ENCODE measurements around the gene GCNA. TPM values are rescaled to one million over a fixed set of nuclear protein-coding genes. Genes with fewer than 3 reads are reported as not detected.

GCNA gene
- total RNA-seq, 2 donors from 2014 or later = 2.1 to 2.3 TPM

DNA sequence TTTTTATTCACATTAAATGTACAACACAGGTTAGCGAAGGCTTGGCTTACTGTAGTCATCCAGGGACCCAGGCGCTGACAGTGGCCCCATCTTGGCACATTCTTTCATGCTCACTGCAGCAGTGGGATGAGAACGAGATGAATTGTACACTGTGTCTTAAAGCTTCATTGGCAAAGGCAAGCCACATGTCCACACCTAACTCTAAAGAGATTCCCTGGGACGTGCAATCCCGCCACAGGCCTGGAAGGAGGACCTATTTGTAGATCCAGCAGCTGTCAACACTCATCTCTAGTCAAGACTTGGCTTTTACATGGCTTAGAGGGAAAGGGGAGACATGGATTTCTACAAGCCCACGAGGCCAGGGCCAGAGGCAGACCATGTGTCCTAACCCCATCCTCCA lies 56.1 kb downstream of the GCNA start:
- Mint-ChIP-seq H3K36me3 (ENCODE audit: low read depth) (no peaks in the 10 kb centered on the region), H3K9me3 (peaks cover 36% of the 10 kb centered on the region), H3K27me3 (ENCODE audit: insufficient read depth) (no peaks in the 10 kb centered on the region), H3K4me3 (no peak overlapping the region), H3K27ac (no peak overlapping the region), H3K4me1 (peaks cover 5% of the 10 kb centered on the region)
- WGBS, 2 experiments (ENCODE audit: insufficient coverage in 1 of 2, insufficient read length in 1 of 2) = 99% methylated on average over 5 of the region's 6 CpGs; no CpG with 5 or more reads in 1 of the 2 experiments
- no peaks in the 10 kb centered on the region for H3K27me3 ChIP-seq (ENCODE audit: control insufficient read depth, insufficient read depth, low read length, poor library complexity, severe bottlenecking)
- no peak overlapping the region for H3K4me3 ChIP-seq (ENCODE audit: low read length)
- H3K27ac ChIP-seq (ENCODE audit: low read depth, low read length) = no peak overlapping the region
- TF ChIP-seq, protein P1, sequence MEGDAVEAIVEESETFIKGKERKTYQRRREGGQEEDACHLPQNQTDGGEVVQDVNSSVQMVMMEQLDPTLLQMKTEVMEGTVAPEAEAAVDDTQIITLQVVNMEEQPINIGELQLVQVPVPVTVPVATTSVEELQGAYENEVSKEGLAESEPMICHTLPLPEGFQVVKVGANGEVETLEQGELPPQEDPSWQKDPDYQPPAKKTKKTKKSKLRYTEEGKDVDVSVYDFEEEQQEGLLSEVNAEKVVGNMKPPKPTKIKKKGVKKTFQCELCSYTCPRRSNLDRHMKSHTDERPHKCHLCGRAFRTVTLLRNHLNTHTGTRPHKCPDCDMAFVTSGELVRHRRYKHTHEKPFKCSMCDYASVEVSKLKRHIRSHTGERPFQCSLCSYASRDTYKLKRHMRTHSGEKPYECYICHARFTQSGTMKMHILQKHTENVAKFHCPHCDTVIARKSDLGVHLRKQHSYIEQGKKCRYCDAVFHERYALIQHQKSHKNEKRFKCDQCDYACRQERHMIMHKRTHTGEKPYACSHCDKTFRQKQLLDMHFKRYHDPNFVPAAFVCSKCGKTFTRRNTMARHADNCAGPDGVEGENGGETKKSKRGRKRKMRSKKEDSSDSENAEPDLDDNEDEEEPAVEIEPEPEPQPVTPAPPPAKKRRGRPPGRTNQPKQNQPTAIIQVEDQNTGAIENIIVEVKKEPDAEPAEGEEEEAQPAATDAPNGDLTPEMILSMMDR (conservative IDR thresholded peaks at IDR 0.05) = no peak
- no peaks in the 10 kb centered on the region for H3K4me1 ChIP-seq (ENCODE audit: control insufficient read depth, insufficient read depth, low read length)
- DNase-seq = no peak
- no peaks in the 10 kb centered on the region for H3K9me3 ChIP-seq (ENCODE audit: control insufficient read depth, low read length)
- H3K36me3 ChIP-seq (ENCODE audit: control insufficient read depth, insufficient read depth, low read length) = no peaks in the 10 kb centered on the region
- no peak overlapping the region for H3K9ac ChIP-seq (ENCODE audit: extremely low read depth, low read length, poor library complexity, severe bottlenecking)

DNA sequence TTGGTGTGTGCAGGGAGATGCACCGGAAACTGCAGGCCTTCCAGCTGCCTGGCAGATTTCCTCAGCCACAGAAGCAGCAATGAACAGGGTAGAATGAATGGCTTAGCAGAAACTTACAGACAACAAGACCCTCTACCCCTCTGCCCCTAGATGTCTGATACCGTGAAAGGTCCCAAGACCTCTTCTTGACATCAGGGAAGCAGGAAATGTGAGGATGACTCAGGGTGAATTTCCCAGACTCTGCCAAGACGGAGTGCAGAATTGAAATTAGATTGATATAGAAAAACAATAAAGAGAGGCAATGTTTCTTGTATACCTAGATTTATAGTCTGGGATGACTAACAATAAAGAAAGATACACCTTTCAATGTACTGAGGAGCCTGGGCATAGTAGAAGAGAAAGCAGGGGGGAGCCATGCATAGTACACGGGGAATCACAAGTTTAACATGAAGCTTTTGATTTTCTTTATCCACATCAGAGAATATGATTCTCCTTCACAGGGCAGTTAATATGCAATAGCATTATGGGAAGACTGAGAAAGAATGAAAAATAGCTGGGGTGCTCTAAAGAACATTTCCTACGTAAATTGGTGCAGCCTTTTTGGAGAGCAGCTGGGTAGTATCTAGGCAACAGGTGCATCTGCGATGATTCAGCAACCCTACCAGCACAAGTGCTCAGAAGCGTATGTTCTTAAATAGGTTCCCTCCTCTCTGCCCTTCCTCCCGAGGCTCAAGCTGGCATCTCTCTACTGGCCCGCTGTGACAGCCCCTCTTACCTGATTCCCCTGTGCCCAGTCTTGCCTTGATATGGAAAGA lies 58.4 kb downstream of the GCNA start:
- Mint-ChIP-seq H3K4me3 (no peak overlapping the region), H3K9me3 (peaks cover 37% of the 10 kb centered on the region), H3K27ac (no peak overlapping the region), H3K36me3 (ENCODE audit: low read depth) (no peaks in the 10 kb centered on the region), H3K27me3 (ENCODE audit: insufficient read depth) (no peaks in the 10 kb centered on the region), H3K4me1 (peaks cover 5% of the 10 kb centered on the region)
- DNase-seq = no peak
- Histone ChIP-seq H3K9ac (ENCODE audit: extremely low read depth, low read length, poor library complexity, severe bottlenecking) (no peak overlapping the region), H3K9me3 (ENCODE audit: control insufficient read depth, low read length) (no peaks in the 10 kb centered on the region), H3K27ac (ENCODE audit: low read depth, low read length) (no peak overlapping the region), H3K27me3 (ENCODE audit: control insufficient read depth, insufficient read depth, low read length, poor library complexity, severe bottlenecking) (no peaks in the 10 kb centered on the region), H3K4me3 (ENCODE audit: low read length) (no peak overlapping the region), H3K36me3 (ENCODE audit: control insufficient read depth, insufficient read depth, low read length) (no peaks in the 10 kb centered on the region), H3K4me1 (ENCODE audit: control insufficient read depth, insufficient read depth, low read length) (no peaks in the 10 kb centered on the region)
- TF ChIP-seq, protein P1 (conservative IDR thresholded peaks at IDR 0.05) = no peak
- WGBS, 2 experiments (ENCODE audit: insufficient coverage in 1 of 2, insufficient read length in 1 of 2) = 90 to 91% methylated on average over 4 to 8 of the region's 9 CpGs

DNA sequence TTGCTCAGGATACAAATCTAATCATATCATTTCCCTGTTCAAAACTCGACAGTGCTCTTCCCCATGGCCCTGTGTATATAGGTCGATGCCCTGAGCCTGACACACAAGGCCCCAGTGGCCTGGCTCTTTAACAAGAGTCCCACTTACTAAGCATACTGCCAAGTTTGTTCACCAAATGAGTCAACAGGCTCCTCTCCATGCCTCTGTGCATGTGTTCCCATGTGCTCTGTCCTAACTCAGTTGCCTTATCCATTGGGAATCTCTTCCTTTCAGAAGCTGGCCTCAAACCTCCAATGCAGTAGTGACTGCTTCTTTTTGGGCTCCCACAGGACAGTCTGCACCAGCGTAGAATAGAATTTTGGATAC lies 59.0 kb downstream of the GCNA start:
- H3K27me3 Mint-ChIP-seq (ENCODE audit: insufficient read depth) = no peaks in the 10 kb centered on the region
- peaks cover 5% of the 10 kb centered on the region for H3K4me1 Mint-ChIP-seq
- 93 to 100% methylated on average over 2 of the region's 3 CpGs for WGBS, 2 experiments (ENCODE audit: insufficient coverage in 1 of 2, insufficient read length in 1 of 2)

More for the DNA sequence above, 59.0 kb downstream of the GCNA start:
- no peaks in the 10 kb centered on the region for H3K27me3 ChIP-seq (ENCODE audit: control insufficient read depth, insufficient read depth, low read length, poor library complexity, severe bottlenecking)
- no peaks in the 10 kb centered on the region for H3K36me3 Mint-ChIP-seq (ENCODE audit: low read depth)
- H3K9me3 ChIP-seq (ENCODE audit: control insufficient read depth, low read length) = no peaks in the 10 kb centered on the region
- no peak overlapping the region for H3K4me3 ChIP-seq (ENCODE audit: low read length)
- no peaks in the 10 kb centered on the region for H3K36me3 ChIP-seq (ENCODE audit: control insufficient read depth, insufficient read depth, low read length)
- TF ChIP-seq, protein P1 (conservative IDR thresholded peaks at IDR 0.05) = no peak
- H3K4me1 ChIP-seq (ENCODE audit: control insufficient read depth, insufficient read depth, low read length) = no peaks in the 10 kb centered on the region
- DNase-seq = no peak
- no peak overlapping the region for H3K27ac Mint-ChIP-seq
- H3K9ac ChIP-seq (ENCODE audit: extremely low read depth, low read length, poor library complexity, severe bottlenecking) = no peak overlapping the region
- no peak overlapping the region for H3K27ac ChIP-seq (ENCODE audit: low read depth, low read length)
- H3K9me3 Mint-ChIP-seq = peaks cover 39% of the 10 kb centered on the region
- H3K4me3 Mint-ChIP-seq = no peak overlapping the region

All from endodermal cell (in vitro differentiated cells).